GM21723 (cell line): ENCODE data around the gene SRCAP.

Experiments used
- ATAC-seq: cut with Tn5 transposase; IDR thresholded peaks from one replicate; pipeline ENCODE4 v1.9.1; 2021; ENCODE audit warnings: mild to moderate bottlenecking, moderate library complexity; ENCODE audit not compliant: unreplicated experiment

Gene SRCAP

GRCh38 chr16:30728899-30729672 lies 30.1 kb downstream of the SRCAP start:
- ATAC-seq: no peak

GRCh38 chr16:30731411-30731810 lies 32.4 kb downstream of the SRCAP start:
- ATAC-seq: no peak

- no peak for ATAC-seq
Observed at GRCh38 chr16:30736995-30737793, 38.2 kb downstream of the SRCAP start.

- ATAC-seq: no peak
Observed at GRCh38 chr16:30737794-30738648, 39.0 kb downstream of the SRCAP start.

- ATAC-seq: no peak
Observed at GRCh38 chr16:30738984-30739951, 40.3 kb downstream of the SRCAP start.

GRCh38 chr16:30740364-30741251 lies 41.6 kb downstream of the SRCAP start:
- no peak for ATAC-seq

- ATAC-seq: no peak
Observed at GRCh38 chr16:30741461-30741914, 42.5 kb downstream of the SRCAP start.

- ATAC-seq: no peak
Observed at GRCh38 chr16:30743716-30744115, 44.7 kb downstream of the SRCAP start.

- ATAC-seq: no peak
Observed at GRCh38 chr16:30744183-30744582, 45.2 kb downstream of the SRCAP start.

GRCh38 chr16:30745082-30745481 lies 46.1 kb downstream of the SRCAP start:
- ATAC-seq: no peak

- ATAC-seq: no peak
Observed at GRCh38 chr16:30746638-30747175, 47.7 kb downstream of the SRCAP start.

GRCh38 chr16:30747331-30747730 lies 48.4 kb downstream of the SRCAP start:
- no peak for ATAC-seq

GRCh38 chr16:30747799-30748633 lies 49.0 kb downstream of the SRCAP start, which contains the start of gene PHKG2:
PHKG2 (plus strand) TSS chr16:30748425; CDS start chr16:30748821, 396 bp downstream.
- peak; percentile 95 for ATAC-seq

- ATAC-seq: peak; percentile 18
Observed at GRCh38 chr16:30748634-30749445, 49.9 kb downstream of the SRCAP start.

GRCh38 chr16:30750201-30750600 lies 51.2 kb downstream of the SRCAP start:
- ATAC-seq: no peak

- ATAC-seq: no peak
Observed at GRCh38 chr16:30750876-30751465, 52.0 kb downstream of the SRCAP start.
